Mucosa of descending colon (tissue), 3 donors: ENCODE measurements around the gene FMN1. TPM values are rescaled to one million over a fixed set of nuclear protein-coding genes. Genes with fewer than 3 reads are reported as not detected.

Experiments
- ATAC-seq: fragments of 200-7000 bp; cut with Tn5 transposase; one replicate; pipeline ENCODE4 v1.9.1; 2020; ENCODE audit warnings: mild to moderate bottlenecking, moderate library complexity
- DNase-seq, 3 donors: peaks; one replicate each; pipeline ENCODE4 v3.0.0-alpha.2; 2020
- H3K36me3 ChIP-seq: fragments of 200-600 bp; one replicate; pipeline ENCODE4 v1.8.0; 2021; ENCODE audit warnings: low read depth, mild to moderate bottlenecking
- H3K4me1 ChIP-seq: fragments of 200-600 bp; one replicate; pipeline ENCODE4 v1.8.0; 2021; ENCODE audit warnings: low read depth, mild to moderate bottlenecking
- H3K4me3 ChIP-seq: fragments of 200-600 bp; one replicate; pipeline ENCODE4 v1.8.0; 2021; ENCODE audit warnings: mild to moderate bottlenecking
- H3K9me3 ChIP-seq: fragments of 200-600 bp; one replicate; pipeline ENCODE4 v1.8.0; 2021; ENCODE audit warnings: mild to moderate bottlenecking
- intact Hi-C, 2 donors: fragments of 100-400 bp; cut with DNase I in 1 of 2; cut with micrococcal nuclease in 1 of 2; formaldehyde crosslinking; loops; one replicate each; pipeline versions ENCODE4 v1.11.0 to v1.11.1; 2022; cut with DNase I, micrococcal nuclease
- total RNA-seq, 3 donors: library from RNA; stranded (reverse); fragmentation: NEBNext Ultra II Directional in 2 of 3; extraction: Animal tissue kit (Norgen Biotek cat#: 25700) in 2 of 3; gene quantifications; one replicate each; pipeline versions ENCODE4 v1.2.1 to v1.2.4, GENCODE V29; 2021 to 2023
- TF ChIP-seq, protein P1 (sequence below): fragments of 200-600 bp; IDR thresholded peaks from one replicate; pipeline ENCODE4 v1.8.0; 2022; ENCODE audit warnings: antibody characterized with exemption, mild to moderate bottlenecking
- donor health status: DM: no; HTN: no; CAD: no; lungs with moderate emphysema.
- donor health status: DM: no; HTN: no; CAD: no.
- donor health status: DM: no; HTN: yes; CAD: no.

The FMN1 gene
- total RNA-seq, 3 donors from 2014 or later = 30.8 to 65.1 (median 43.4) TPM

DNA sequence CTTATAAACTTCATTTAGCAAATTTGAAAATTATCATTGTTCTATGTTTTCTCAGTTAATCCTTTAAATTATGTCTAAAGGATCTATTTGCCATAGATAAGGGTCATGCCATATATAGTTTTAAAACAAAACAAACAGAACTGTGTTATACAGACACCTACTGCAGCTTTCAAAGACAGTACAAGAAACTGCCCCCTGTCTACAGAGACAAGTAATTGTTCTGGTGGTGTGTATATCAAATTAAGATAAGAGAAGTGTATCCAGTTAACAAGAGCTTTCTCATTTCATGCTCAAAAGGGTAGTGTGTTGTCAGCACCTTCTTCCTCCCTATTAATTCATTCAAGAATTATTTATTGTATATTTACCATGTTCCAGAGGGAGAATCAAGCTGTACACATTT lies 201.2 kb downstream of the FMN1 start:
- no peaks in the 10 kb centered on the region for H3K36me3 ChIP-seq
- H3K4me3 ChIP-seq = no peak overlapping the region
- DNase-seq (no peak), ATAC-seq (peak; percentile 16)
- TF ChIP-seq, protein P1, sequence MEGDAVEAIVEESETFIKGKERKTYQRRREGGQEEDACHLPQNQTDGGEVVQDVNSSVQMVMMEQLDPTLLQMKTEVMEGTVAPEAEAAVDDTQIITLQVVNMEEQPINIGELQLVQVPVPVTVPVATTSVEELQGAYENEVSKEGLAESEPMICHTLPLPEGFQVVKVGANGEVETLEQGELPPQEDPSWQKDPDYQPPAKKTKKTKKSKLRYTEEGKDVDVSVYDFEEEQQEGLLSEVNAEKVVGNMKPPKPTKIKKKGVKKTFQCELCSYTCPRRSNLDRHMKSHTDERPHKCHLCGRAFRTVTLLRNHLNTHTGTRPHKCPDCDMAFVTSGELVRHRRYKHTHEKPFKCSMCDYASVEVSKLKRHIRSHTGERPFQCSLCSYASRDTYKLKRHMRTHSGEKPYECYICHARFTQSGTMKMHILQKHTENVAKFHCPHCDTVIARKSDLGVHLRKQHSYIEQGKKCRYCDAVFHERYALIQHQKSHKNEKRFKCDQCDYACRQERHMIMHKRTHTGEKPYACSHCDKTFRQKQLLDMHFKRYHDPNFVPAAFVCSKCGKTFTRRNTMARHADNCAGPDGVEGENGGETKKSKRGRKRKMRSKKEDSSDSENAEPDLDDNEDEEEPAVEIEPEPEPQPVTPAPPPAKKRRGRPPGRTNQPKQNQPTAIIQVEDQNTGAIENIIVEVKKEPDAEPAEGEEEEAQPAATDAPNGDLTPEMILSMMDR = no peak
- no peaks in the 10 kb centered on the region for H3K9me3 ChIP-seq
- intact Hi-C loops = no loop called here
- H3K4me1 ChIP-seq = no peaks in the 10 kb centered on the region

DNA sequence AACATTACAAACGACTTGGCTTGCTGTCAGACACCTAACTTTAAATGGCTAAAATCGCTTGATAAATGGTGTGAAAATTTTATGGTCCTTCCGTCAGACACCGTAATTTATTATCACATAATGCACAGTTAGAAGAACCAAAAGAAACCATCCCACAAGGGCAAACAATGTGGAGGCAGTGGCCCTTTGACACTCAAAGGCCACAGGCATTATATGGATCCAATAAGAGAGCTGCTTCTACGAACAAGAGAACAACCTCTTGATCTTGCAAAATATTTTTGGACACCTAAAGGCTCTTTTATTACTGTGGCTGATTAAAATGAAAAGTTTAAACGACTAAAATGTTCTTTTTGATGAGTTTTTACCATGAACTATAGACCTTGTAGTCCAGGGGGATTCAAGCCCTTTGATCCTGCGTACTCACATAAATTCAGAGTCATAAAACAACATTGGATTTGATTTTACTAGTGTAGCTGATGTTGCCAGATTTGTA lies 202.8 kb downstream of the FMN1 start:
- H3K4me1 ChIP-seq = no peaks in the 10 kb centered on the region
- H3K36me3 ChIP-seq = no peaks in the 10 kb centered on the region
- no peak for ATAC-seq
- TF ChIP-seq, protein P1 = no peak
- DNase-seq = no peak
- intact Hi-C loops = no loop called here
- no peak overlapping the region for H3K4me3 ChIP-seq
- no peaks in the 10 kb centered on the region for H3K9me3 ChIP-seq

DNA sequence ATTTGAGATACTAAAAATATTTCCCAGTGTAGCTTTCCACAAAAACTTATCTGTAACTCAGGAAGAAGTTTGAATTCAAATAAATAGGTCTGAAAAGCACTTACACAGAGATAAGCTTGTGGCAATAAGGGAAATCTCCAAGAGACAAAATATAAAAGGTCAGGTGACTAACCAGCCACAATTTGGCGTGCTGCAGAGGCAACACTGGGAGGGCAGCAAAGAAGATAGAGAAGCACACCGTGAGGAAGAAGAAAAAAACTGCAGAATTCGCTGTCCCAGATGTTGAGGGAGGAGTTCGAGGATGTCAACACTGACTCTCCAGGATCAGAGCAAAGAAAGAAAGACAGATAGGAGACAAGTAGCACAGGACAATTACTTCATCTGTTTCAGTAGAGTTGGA lies 204.4 kb downstream of the FMN1 start:
- intact Hi-C loops = no loop called here
- ATAC-seq (no peak), DNase-seq (no peak)
- Histone ChIP-seq H3K4me1 (no peaks in the 10 kb centered on the region), H3K36me3 (no peaks in the 10 kb centered on the region), H3K9me3 (no peaks in the 10 kb centered on the region), H3K4me3 (no peak overlapping the region)
- TF ChIP-seq, protein P1 = no peak

DNA sequence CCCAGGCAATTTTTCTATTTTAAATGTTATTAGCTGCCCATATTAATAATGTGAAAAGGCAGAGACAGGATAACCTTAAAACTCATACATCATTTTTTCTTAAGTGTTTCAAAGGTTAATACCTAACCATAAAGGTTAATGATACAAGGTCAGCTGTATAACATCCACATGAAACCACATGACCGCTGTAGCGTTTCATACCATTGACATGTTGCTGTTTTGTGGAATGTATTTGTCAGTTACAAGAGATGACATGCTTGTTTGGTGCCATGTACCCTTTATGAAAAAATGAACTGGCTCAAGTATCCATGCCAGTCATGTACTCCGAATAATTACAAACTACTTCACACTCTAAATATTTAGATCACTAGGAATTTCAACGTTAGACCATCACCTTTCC lies 207.4 kb downstream of the FMN1 start:
- Histone ChIP-seq H3K36me3 (no peaks in the 10 kb centered on the region), H3K4me3 (no peak overlapping the region)

DNA sequence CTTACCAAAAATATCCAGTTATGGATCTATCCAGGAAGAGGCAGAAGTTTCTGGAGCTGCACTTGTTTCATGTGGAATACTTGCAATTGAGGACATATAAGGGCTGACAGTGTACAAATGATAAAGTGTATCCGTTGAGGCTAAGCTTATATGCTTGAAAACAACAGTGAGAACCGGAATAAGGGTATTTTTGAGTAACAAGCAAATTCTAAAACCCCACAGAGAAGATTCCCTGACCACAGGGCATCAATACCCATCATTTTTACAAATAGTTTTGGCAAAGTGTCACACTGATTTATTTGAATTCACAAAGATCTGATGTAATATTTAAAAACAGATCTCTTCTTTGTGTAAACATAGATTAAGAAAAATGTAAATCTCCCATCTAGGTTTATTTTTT lies 208.4 kb downstream of the FMN1 start:
- no peak overlapping the region for H3K4me3 ChIP-seq
- intact Hi-C loops = no loop called here
- no peak for DNase-seq

More for the DNA sequence above, 207.4 kb downstream of the FMN1 start:
- ATAC-seq = no peak
- intact Hi-C loops = no loop called here
- no peak for DNase-seq
- H3K4me1 ChIP-seq = no peaks in the 10 kb centered on the region
- H3K9me3 ChIP-seq = no peaks in the 10 kb centered on the region
- TF ChIP-seq, protein P1 = no peak

More for the DNA sequence above, 208.4 kb downstream of the FMN1 start:
- TF ChIP-seq, protein P1 = no peak
- no peak for ATAC-seq
- Histone ChIP-seq H3K4me1 (no peaks in the 10 kb centered on the region), H3K9me3 (no peaks in the 10 kb centered on the region), H3K36me3 (no peaks in the 10 kb centered on the region)
